HG02763 (cell line): Measurements from ENCODE around the gene FGD2.
"Not testable (repeated sequence)": the region's sequence is repeated elsewhere in the genome, so short reads cannot be mapped to it uniquely, and the experiment has no call there.

Experiments used
- ATAC-seq: cut with Tn5 transposase; IDR thresholded peaks from one replicate; pipeline ENCODE4 v1.9.1; 2021; ENCODE audit warnings: mild to moderate bottlenecking, moderate library complexity; ENCODE audit not compliant: unreplicated experiment

The FGD2 gene

GRCh38 chr6:37038292-37039198, 33.1 kb downstream of the FGD2 start:
- no peak for ATAC-seq

- no peak for ATAC-seq
Measured at GRCh38 chr6:37039958-37040357, 34.5 kb downstream of the FGD2 start.

- ATAC-seq, result no peak
Measured at GRCh38 chr6:37041521-37041920, 36.1 kb downstream of the FGD2 start.

GRCh38 chr6:37042150-37042549, 36.7 kb downstream of the FGD2 start:
- ATAC-seq, result no peak

GRCh38 chr6:37043091-37043490, 37.6 kb downstream of the FGD2 start:
- ATAC-seq, result not testable (repeated sequence)

- ATAC-seq, result no peak
Measured at GRCh38 chr6:37047346-37047688, 41.9 kb downstream of the FGD2 start.

GRCh38 chr6:37047689-37048402, 42.4 kb downstream of the FGD2 start:
- ATAC-seq, result no peak

GRCh38 chr6:37048403-37048850, 43.0 kb downstream of the FGD2 start:
- no peak for ATAC-seq

- ATAC-seq, result peak; percentile 62
Measured at GRCh38 chr6:37048851-37049757, 43.6 kb downstream of the FGD2 start.

- ATAC-seq, result no peak
Measured at GRCh38 chr6:37049758-37050044, 44.2 kb downstream of the FGD2 start.

- peak; percentile 42 for ATAC-seq
Measured at GRCh38 chr6:37050045-37050853, 44.8 kb downstream of the FGD2 start.

- ATAC-seq, result no peak
Measured at GRCh38 chr6:37050854-37051137, 45.3 kb downstream of the FGD2 start.

GRCh38 chr6:37051138-37052026, 45.9 kb downstream of the FGD2 start:
- no peak for ATAC-seq

GRCh38 chr6:37052027-37052628, 46.7 kb downstream of the FGD2 start:
- ATAC-seq, result no peak

GRCh38 chr6:37053683-37054082, 48.2 kb downstream of the FGD2 start:
- ATAC-seq, result no peak

- no peak for ATAC-seq
Measured at GRCh38 chr6:37054171-37054570, 48.7 kb downstream of the FGD2 start.

- no peak for ATAC-seq
Measured at GRCh38 chr6:37054580-37054979, 49.1 kb downstream of the FGD2 start.

- ATAC-seq, result no peak
Measured at GRCh38 chr6:37056112-37056403, 50.6 kb downstream of the FGD2 start.

- no peak for ATAC-seq
Measured at GRCh38 chr6:37056439-37057127, 51.1 kb downstream of the FGD2 start.
